ENCODE results near the gene ATXN10.

ATXN10 gene

GRCh38 chr22:45832959-45833580 lies 161.4 kb downstream of the ATXN10 start:
- DNase-seq = no peak

DNA sequence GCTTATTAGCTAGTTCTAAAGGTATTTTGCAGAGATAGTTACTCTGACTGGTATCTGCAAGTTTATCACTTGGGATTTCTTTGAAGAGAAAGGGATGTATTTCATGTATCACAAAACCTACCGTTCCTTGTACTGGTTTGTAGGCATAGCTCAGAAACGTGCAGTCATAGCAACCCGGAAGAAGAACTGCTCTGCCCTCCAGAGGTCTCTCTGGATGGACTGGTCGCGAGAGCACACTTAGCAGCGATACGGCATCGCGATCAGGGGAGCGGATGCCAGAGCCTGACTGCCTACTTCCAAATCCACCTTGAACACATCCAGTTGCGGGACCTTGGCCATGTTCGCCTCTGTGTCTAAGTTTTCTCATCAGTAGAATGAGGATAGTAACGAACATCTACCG lies 162.0 kb downstream of the ATXN10 start:
- no peak for DNase-seq

DNA sequence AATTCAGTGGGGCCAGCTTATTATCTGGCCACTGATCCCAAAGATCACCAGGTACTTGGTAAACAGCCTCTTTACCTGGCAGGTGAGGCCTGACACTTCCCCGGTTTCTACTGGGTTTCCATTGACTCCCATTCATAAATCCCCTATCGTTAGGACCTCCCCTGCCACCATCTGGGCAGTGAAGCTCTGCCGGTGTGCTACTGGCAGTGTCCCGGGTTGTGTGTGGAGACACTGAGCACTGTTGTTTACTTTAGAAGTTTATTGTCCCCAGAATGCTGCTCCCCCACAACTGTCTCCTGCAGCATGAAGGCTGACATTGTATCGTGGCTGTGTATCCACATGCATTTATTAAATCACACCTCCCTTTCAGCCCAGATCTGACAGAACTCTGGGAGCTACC lies 162.6 kb downstream of the ATXN10 start:
- no peak for DNase-seq

DNA sequence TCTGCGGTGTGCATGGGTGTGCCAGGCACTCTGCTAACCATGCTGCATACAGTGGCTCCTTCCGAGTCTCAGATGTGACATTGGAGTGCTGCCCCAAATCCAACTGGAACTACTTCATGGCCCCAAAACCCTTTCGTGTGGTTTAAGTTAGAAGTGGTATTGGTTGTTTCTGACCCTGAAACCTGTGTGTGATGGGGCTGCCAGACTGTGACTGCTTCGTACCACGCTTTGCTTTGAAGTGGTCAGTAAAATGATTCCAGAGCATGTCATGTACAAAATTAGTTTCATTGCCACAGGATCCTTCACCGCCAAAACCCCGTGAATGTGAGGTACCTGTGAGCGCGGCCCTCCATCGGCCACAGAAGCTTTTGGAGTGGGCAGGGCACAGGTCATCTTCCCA lies 163.2 kb downstream of the ATXN10 start:
- DNase-seq = no peak

GRCh38 chr22:45836418-45837169 lies 165.0 kb downstream of the ATXN10 start:
- no peak for DNase-seq

- no peak for DNase-seq
Observed at GRCh38 chr22:45837508-45837907, 165.9 kb downstream of the ATXN10 start.

DNA sequence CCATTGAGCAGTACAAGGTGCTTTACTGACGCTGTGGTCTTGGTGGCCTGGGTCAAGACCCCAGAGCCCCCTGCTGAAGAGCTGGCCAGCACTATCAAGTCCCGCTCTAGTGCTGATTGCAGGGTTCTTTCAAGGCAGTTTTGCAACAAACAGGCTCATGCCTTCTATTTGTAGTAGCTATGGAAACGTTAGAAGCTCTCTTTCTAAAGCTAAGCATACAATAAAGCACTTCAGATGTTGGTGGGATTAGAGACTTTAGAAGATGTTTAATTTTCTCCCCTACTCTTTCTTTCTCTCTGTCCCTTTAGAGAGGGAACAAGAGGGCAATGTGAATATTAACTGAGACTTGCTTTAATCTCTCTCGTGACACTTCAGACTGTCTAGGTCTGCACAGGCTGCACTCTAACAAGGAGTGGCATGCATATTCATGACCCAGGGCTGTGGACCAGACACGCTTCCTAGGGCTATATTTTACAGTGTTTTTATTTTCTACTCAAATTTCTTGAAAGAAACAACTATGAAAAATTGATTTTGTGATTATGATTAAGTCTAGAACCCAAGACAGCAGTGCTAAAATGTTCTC lies 166.8 kb downstream of the ATXN10 start:
- DNase-seq = no peak

DNA sequence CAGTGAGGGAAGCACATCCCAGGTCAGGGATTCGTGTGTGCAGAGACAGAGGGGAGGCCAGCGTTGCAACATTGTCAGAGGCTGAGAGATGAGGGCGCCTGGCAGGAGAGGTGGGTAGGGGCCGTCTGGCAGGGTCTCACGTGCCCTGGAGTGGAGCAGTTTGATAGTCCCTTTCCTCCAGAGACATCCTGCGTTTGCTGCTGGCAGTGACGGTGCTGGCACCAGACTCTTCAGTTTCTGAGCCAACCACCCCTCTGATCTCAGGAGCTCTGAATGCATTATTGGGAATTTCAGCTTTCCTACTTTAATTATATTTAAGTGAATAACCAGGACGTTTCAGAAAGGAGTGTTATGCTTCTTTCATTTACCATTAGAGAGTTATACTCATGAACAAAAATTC lies 168.8 kb downstream of the ATXN10 start:
- no peak for DNase-seq

- no peak for DNase-seq
Observed at GRCh38 chr22:45842291-45842991, 170.8 kb downstream of the ATXN10 start.

GRCh38 chr22:45843031-45843430 lies 171.4 kb downstream of the ATXN10 start:
- peak in 1 of 2 donors; percentile 19 for DNase-seq

DNA sequence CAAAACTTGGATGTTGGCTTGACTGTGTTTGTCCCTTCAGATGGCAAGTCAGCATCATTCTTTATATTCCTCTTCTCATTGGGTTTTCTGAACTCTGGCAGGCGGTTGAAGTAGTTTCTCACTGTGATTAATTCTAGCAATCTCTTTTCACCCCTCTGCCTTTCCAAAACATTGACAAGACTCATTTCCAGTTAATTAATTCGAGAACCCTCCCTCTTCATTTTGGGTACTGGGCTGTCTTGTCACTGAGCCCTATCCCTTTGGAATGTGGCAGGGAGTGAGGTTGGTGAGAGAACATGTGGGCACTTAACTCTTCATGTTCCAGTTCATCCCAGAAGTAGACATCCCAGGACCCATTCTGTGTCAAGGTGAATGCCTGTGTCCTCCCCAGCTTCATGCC lies 172.4 kb downstream of the ATXN10 start:
- DNase-seq = no peak

DNA sequence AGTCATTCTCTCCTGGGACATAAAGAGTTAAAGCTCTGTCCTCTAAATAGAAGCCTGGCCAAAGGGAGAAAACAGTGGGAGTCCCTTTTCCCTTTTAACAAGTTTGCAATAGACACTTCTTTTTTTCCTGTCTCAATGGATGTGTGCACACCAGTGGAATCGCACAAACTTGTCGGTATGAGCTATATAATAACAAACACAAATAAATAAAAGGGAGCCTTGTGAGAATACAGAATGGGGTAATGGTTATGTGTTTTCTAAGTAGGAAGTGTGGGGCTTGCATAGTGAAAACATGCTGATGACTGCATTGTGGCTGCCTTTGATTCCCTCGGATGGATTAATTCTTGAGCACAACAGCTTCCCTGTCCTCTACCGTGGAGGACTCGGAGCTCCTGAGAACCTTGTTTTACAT lies 173.4 kb downstream of the ATXN10 start:
- no peak for DNase-seq

GRCh38 chr22:45846952-45847351 lies 175.3 kb downstream of the ATXN10 start:
- DNase-seq = no peak

- no peak for DNase-seq
Observed at GRCh38 chr22:45848904-45849303, 177.3 kb downstream of the ATXN10 start.

- DNase-seq = no peak
Observed at GRCh38 chr22:45852826-45853225, 181.2 kb downstream of the ATXN10 start.

DNA sequence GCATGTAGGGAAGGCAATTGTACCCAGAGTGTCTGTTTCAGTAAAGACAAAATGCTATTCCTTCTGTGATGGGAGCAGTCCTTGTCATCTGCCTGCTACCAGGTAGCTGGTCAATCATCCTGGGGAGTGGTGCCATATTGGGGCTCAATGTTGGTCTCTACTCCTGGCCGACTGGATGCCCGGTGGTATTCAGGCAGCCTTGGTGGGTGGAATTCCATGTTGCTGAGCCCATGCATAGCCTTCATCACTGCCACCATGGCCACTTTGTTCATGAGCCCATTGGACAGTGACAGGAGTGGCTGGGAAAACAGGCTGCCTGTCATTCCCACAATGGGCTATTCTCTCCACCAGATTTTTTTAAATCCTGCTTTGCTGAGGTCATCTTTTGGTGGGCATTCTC lies 184.3 kb downstream of the ATXN10 start:
- no peak for DNase-seq

GRCh38 chr22:45857519-45857918 lies 185.9 kb downstream of the ATXN10 start:
- no peak for DNase-seq

- DNase-seq = no peak
Observed at GRCh38 chr22:45859231-45860161, 187.9 kb downstream of the ATXN10 start.

DNA sequence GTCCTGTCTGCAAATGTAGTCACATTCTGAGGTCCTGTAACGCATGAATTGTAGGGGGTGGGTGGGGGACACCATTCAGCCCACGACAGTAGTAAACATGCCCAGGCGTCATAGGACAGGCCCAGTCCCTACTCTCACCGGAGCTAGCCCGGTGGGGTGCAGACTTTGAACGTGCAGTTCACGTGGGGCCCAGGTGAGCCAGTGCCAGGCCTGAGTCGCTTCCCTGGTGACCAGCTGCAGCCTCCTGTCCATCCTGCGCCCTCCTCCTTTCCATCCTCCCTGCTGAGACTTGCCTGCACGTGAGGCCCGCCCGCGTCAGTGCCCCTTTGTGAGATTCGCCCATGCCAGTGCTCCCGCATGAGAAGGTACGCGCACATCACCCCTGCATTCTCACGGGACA lies 188.6 kb downstream of the ATXN10 start:
- DNase-seq = no peak

DNA sequence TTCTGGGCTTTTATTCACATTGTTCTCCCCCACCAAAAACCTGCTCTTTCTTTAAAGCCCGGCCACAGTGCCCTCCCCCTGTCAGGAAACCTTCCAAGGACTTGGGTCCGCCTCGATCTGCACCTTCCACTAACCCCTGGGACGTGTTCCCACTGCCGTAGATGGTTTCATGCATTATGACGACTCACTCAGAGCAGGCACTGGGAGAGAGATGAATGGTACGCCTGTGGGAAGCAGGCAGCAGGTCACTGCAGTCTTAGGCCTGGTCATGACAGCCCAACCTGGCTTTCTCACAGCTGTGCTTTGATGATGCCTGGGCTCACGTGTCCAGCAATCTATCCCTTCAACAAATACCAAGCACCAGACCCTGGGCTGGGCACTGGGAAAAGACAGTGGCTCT lies 189.6 kb downstream of the ATXN10 start:
- no peak for DNase-seq

DNA sequence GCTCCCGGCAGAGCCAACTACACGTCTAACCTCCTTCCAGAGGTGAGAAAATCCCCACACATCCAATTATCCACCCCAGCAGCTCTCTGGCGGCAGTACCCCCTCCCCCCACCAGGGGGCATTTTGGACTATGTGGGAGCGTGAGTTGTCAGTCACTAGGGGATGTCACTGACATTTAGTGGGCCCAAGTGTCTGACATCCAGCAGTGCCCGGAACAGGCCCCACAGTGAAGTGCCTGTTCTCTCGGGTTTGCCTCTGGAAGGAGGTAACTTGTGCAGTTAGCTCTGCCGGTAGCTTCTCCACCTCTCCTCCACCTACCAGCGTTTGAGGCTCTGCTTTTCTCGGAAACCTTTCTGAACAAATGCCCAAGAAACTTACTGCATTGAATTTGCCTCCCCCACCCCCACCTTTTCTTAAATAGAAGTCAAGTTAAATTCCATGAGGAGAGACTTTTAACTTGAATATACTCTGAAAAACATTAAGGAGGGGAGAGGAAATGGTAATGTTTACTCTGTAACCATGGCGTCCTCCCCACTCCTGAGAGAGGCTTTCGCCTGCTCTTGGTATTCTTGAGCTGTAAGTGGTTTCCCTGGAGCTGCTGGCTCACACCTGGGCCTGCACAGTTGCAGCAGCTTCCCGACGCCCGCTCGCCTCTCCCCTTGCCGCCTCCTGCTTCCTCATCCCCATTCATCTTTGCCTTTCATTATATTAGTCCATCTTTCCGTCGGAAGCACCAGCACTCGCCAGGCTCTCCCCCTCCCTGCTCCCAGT lies 192.5 kb downstream of the ATXN10 start:
- peak; percentile 29 to 44 for DNase-seq

- no peak for DNase-seq
Observed at GRCh38 chr22:45864959-45865476, 193.4 kb downstream of the ATXN10 start.
